ENCODE results near the gene PITX2.

DNA sequence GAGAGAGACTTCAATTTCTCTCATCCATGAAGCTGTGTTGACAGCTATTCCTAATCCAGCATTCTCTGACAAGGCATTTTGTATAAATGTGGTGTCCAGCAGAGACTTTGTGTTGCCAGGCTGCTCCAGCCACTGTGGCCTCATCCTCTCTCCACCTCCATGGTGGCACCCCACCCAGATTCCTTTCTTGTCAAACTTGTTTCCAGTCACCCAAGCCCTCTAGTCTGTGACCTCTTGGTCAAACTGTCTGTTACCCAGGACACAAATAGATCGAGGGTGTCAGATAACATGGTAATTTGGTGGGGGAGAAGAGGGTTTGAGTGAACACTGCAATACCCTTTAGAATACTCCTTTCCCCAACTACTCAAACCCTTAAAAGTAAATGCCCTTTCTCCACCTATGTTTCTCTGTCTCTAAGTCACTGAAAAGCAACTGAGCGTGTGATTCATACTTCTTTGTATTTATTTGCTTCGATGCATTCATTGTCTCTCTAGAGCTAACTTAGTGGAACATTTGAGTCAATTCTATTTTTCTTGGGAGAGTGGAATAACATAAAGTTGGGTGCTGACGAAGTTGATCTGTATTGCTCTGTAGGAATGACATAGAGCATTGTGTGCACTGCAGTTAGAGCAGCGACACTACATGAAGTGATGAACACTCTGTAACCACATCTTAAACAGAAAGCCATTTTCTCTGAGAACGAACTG lies 13.7 kb downstream of the PITX2 start:
- TF ChIP-seq CREB1 (IDR thresholded peaks at IDR 0.05) (no peak), POLR2A (IDR thresholded peaks at IDR 0.05; ENCODE audit: control extremely low read depth in 1 of 2, low read depth in 2 of 2, low read length in 2 of 2) (no peak), EP300 (IDR thresholded peaks at IDR 0.05; ENCODE audit: borderline replicate concordance in 1 of 2, low read depth in 2 of 2, low read length in 2 of 2) (no peak), SIX5 (IDR thresholded peaks at IDR 0.05; ENCODE audit: low read depth, low read length) (no peak)
